ENCODE results near the gene TTC9B.

DNA sequence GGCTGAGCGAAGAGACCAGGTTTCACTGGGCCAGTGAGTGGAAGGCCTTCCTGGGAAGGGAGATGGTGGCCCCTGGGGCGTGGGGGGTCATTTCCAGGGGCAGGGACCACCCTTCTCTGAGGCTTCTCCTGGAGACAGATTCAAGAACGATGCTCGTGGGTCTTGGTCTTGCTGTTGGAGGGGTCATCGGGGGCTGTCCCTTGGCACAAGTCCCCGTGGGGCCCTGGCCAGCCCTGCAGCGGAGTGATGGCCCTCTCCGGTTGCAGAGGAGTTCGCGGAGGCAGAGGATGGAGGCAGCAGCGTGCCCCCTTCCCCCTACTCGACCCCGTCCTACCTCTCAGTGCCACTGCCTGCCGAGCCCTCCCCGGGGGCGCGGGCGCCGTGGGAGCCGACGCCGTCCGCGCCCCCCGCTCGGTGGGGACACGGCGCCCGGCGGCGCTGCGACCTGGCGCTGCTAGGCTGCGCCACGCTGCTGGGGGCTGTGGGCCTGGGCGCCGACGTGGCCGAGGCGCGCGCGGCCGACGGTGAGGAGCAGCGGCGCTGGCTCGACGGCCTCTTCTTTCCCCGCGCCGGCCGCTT lies 4.8 kb downstream of the TTC9B start:
- TF ChIP-seq, protein P1, sequence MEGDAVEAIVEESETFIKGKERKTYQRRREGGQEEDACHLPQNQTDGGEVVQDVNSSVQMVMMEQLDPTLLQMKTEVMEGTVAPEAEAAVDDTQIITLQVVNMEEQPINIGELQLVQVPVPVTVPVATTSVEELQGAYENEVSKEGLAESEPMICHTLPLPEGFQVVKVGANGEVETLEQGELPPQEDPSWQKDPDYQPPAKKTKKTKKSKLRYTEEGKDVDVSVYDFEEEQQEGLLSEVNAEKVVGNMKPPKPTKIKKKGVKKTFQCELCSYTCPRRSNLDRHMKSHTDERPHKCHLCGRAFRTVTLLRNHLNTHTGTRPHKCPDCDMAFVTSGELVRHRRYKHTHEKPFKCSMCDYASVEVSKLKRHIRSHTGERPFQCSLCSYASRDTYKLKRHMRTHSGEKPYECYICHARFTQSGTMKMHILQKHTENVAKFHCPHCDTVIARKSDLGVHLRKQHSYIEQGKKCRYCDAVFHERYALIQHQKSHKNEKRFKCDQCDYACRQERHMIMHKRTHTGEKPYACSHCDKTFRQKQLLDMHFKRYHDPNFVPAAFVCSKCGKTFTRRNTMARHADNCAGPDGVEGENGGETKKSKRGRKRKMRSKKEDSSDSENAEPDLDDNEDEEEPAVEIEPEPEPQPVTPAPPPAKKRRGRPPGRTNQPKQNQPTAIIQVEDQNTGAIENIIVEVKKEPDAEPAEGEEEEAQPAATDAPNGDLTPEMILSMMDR (IDR thresholded peaks at IDR 0.05): no peak
- no peak for TF ChIP-seq POLR2A (IDR thresholded peaks at IDR 0.05)

All from heart left ventricle (tissue), 13 donors.